A549 (cell line): ENCODE data around the gene UNC5A.

Experiments used
- CBX8 ChIP-seq: fragments of 200-600 bp; sonication (generic); IDR thresholded peaks from 2 replicates; pipeline ENCODE4 v1.6.1; 2016
- RFX5 ChIP-seq: fragments of 450-650 bp; IDR thresholded peaks from 2 replicates; pipeline ENCODE4 v1.7.1; 2014; ENCODE audit warnings: antibody characterized with exemption, mild to moderate bottlenecking, moderate library complexity
- SMC3 ChIP-seq: fragments of >200 bp; sonication (Bioruptor Twin); formaldehyde crosslinking; IDR thresholded peaks from 3 replicates; pipeline ENCODE4 v1.6.1; 2018; ENCODE audit warnings: inconsistent platforms
- TFCP2L1 ChIP-seq: fragments of 250-450 bp; sonication (Bioruptor Pico); IDR thresholded peaks from 2 replicates; pipeline ENCODE4 v1.5.0; 2021; ENCODE audit warnings: mild to moderate bottlenecking
- TF ChIP-seq, protein P1 (sequence below): IDR thresholded peaks from 2 replicates; pipeline ENCODE4 v1.6.1; 2012
- TF ChIP-seq, protein P2 (sequence below): fragments of >200 bp; sonication (Bioruptor Twin); formaldehyde crosslinking; IDR thresholded peaks from 3 replicates; pipeline ENCODE4 v1.5.1; 2016
- TF ChIP-seq, protein P3 (sequence below): fragments of 450-650 bp; IDR thresholded peaks from 2 replicates; pipeline ENCODE4 v1.6.1; 2014; ENCODE audit warnings: antibody characterized with exemption
- TF ChIP-seq, protein P4 (sequence below): fragments of 150-350 bp; IDR thresholded peaks from 2 replicates; pipeline ENCODE4 v1.6.1; 2014; ENCODE audit warnings: low read depth, mild to moderate bottlenecking, low read length

DNA sequence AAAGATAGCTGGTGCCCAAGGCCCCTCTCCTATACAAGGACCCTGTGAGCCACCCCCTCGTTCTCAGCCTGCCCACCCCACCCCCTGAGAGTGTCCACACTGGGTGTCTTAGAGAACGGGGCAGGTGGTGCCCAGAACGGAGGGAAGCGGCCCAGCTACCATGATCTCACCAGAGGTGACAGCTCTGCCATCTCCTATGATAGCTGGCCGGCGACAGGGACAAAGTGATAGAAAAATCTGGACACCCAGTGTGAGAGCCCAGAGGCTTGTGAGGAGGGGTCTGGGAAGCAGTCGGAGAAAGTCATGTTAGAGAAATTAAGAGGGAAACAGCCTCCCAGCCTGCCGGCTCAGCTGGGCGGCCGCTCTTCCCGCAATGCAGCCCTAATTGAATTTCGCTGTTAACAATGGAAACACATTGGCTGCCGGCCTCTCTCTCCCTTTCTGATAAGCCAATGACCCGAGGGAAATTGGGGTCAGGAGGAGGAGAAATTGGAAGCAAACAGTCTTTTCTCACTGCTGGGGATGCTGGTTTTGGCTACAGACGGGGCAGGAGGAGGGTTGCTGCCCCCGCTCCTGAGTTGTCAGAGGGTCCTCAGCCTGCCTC is 56.5 kb downstream of the UNC5A start:
- TF ChIP-seq, protein P1, sequence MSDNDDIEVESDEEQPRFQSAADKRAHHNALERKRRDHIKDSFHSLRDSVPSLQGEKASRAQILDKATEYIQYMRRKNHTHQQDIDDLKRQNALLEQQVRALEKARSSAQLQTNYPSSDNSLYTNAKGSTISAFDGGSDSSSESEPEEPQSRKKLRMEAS: no peak
- TF ChIP-seq CBX8 (no peak), TFCP2L1 (CRISPR knock-in tag) (no peak), RFX5 (no peak), SMC3 (no peak)
- TF ChIP-seq, protein P2, sequence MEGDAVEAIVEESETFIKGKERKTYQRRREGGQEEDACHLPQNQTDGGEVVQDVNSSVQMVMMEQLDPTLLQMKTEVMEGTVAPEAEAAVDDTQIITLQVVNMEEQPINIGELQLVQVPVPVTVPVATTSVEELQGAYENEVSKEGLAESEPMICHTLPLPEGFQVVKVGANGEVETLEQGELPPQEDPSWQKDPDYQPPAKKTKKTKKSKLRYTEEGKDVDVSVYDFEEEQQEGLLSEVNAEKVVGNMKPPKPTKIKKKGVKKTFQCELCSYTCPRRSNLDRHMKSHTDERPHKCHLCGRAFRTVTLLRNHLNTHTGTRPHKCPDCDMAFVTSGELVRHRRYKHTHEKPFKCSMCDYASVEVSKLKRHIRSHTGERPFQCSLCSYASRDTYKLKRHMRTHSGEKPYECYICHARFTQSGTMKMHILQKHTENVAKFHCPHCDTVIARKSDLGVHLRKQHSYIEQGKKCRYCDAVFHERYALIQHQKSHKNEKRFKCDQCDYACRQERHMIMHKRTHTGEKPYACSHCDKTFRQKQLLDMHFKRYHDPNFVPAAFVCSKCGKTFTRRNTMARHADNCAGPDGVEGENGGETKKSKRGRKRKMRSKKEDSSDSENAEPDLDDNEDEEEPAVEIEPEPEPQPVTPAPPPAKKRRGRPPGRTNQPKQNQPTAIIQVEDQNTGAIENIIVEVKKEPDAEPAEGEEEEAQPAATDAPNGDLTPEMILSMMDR: no peak
- TF ChIP-seq, protein P3, sequence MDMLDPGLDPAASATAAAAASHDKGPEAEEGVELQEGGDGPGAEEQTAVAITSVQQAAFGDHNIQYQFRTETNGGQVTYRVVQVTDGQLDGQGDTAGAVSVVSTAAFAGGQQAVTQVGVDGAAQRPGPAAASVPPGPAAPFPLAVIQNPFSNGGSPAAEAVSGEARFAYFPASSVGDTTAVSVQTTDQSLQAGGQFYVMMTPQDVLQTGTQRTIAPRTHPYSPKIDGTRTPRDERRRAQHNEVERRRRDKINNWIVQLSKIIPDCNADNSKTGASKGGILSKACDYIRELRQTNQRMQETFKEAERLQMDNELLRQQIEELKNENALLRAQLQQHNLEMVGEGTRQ: no peak
- TF ChIP-seq, protein P4, sequence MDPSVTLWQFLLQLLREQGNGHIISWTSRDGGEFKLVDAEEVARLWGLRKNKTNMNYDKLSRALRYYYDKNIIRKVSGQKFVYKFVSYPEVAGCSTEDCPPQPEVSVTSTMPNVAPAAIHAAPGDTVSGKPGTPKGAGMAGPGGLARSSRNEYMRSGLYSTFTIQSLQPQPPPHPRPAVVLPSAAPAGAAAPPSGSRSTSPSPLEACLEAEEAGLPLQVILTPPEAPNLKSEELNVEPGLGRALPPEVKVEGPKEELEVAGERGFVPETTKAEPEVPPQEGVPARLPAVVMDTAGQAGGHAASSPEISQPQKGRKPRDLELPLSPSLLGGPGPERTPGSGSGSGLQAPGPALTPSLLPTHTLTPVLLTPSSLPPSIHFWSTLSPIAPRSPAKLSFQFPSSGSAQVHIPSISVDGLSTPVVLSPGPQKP: no peak
